AG09319 (cell line): Measurements from ENCODE around the gene CGB2.

Source experiments
- DNase-seq: peaks from one replicate; pipeline ENCODE4 v3.0.0-alpha.2; 2010; ENCODE audit warnings: low read depth; ENCODE audit errors: extremely low read depth
- TF ChIP-seq, protein P1 (sequence below): IDR thresholded peaks from 2 replicates; pipeline ENCODE4 v1.5.1; 2011; ENCODE audit warnings: low read depth, mild to moderate bottlenecking, inconsistent platforms, low read length, moderate library complexity

CGB2 gene

DNA sequence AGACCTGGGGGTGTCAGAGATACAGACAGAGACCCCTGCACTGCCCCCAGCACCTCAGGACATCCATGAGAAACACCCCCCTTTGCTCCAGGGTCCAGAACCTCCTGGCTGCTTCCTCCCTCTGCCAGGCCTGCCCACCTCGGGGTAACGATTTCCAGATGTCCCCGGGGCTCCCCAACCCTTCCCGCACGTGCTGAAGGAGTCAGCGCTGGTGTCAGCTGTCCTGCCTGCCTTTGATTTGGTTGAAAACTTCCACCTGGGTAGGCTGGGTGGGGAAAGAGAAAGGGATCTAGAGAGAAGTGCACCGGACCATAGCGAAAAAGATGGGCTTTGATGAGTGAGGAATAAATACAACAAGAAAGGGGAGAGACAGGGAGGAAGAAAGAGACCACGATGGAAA, 27.4 kb downstream of the CGB2 start:
- DNase-seq: no peak
- TF ChIP-seq, protein P1, sequence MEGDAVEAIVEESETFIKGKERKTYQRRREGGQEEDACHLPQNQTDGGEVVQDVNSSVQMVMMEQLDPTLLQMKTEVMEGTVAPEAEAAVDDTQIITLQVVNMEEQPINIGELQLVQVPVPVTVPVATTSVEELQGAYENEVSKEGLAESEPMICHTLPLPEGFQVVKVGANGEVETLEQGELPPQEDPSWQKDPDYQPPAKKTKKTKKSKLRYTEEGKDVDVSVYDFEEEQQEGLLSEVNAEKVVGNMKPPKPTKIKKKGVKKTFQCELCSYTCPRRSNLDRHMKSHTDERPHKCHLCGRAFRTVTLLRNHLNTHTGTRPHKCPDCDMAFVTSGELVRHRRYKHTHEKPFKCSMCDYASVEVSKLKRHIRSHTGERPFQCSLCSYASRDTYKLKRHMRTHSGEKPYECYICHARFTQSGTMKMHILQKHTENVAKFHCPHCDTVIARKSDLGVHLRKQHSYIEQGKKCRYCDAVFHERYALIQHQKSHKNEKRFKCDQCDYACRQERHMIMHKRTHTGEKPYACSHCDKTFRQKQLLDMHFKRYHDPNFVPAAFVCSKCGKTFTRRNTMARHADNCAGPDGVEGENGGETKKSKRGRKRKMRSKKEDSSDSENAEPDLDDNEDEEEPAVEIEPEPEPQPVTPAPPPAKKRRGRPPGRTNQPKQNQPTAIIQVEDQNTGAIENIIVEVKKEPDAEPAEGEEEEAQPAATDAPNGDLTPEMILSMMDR: no peak

DNA sequence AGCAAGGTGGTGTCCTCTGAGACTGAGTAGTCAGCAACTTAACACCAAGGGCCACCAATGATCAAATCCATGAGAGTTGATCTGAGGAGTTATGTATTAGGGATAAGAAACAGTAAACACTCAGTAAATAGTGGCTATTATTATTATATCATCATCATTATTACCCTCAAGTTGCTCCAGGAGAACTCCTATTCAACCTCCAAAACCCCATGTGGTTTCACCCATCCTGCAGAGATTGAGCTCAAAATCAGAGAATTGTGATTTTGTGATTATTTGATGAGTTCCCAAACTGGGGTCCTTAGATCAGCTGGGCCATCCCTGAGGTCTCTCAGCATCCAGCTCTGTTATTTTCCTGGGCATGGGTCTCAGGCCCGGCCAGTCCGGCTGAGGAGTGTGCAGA, 29.3 kb downstream of the CGB2 start:
- TF ChIP-seq, protein P1: no peak

DNA sequence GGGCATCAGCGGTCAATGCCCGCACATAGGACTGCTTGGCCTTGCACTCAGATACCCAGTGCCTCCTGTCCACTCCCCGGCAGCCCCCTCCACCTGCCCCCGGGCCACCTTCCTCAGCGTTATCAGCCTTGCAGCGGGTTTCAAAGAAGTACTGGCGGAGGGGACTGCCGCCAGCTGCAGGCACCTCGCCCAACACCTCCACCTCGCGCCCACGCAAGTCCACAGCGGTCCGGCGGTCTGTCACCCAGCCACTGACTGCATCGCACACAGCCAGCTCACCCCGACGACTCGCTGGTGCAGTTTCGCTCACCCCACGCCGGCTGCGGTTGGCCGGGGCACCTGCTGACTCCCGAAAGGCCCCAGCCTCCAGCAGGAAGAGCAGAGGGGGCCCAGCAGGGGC, 29.8 kb downstream of the CGB2 start:
- TF ChIP-seq, protein P1: no peak
- DNase-seq: no peak

More for the DNA sequence above, 29.3 kb downstream of the CGB2 start:
- DNase-seq: no peak

DNA sequence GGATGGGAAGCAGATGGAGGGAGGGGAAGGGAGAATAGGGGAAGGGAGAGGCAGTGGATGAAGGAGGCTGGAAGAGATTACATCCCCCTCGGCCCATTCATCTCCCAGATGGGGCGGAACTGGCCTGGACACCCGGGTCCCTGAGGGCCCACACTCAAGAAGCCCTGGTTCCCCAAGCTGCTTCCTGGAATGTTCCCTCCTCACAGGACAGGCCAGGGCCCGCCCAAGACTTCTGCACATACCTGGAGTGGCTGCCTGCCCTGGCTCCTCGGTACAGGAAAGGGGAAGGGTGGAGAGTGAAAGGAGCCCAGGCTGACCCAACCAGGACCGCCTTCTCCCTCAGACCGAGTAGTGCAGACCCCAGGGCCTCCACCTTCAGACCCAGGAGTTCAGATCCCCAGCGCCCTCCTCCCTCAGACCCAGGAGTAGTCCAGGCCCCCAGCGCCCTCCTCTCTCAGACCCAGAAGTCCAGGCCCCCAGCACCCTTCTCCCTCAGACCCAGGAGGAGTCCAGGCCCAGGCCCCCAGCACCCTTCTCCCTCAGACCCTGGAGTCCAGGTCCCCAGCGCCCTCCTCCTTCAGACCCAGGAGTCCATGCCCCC, 32.4 kb downstream of the CGB2 start:
- TF ChIP-seq, protein P1: no peak
- no peak for DNase-seq

DNA sequence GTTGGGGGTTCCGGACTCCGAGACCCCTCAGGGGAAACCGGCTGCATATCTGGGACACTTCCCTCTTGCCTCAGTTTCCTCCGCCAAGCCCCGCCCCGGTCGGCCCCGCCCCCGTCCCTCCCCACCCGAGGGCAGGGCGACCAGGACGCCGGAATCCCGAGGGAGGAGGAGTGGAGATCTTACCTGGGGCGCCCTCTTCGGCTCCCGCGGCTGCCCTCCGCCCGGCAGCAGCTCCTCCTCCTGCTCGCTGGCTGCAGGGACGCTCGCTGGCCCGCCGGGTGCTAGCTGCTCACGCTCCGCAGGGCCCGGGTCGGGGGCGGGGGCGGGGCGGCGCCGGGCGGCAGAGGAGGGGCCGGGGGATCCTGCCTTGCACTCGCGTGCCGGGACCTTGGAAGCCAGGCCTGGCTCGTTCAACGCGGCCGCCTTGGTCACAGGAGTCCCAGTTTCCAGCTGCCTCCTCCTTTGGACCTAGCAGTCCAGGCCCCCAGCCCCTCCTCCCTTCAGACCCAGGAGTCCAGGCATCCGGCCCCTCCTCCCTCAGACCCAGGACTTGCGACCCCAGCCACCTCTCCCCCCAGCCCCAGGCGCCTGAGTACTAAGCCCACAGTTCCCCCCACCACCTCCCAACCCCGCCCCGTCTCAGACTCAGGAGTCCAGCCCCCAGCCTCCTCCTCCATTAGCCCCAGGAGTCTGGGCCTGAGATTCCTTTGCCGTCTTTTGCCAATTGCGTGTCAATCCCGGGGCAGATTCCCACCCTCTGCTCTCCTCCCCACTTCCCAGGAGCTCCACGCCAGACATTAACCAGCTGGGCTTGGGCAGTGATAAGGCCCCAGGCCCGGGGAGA, 33.3 kb downstream of the CGB2 start, which contains the start of gene NTF4:
Gene NTF4 (minus strand): TSS at position 51 of the 844 bp plus-strand sequence. CDS start 2,821 bp downstream, outside the sequence.
- TF ChIP-seq, protein P1: no peak
- DNase-seq: no peak

DNA sequence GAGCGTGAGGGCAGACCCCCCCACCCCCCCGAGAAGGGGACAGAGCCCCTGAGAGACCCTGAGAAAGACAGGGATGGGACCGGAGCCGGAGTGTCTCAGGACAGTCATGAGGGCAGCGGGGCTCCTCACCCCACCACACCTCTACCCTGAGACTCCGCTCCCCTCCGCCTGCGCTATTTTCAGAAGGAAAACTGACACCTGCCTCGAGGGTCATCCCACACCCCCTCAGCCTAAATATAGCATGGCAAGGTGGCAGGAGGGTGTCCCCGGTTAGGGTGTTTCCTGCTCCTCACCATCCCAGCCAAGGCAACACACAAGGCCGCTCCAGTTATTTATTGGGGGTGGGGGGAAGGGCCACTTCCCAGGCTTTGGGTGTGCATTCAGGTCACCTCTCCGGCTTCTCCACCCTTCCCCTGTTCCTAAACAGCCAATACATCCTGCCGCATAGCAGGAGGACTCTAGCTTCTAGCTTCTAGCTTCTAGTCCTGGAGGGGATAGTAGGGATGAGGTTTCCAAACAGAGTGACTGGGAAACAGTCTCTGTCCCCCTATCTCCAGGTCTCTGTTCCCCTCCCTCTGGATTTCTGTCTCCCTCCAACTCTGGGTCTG, 34.3 kb downstream of the CGB2 start:
- TF ChIP-seq, protein P1: no peak
- DNase-seq: no peak

DNA sequence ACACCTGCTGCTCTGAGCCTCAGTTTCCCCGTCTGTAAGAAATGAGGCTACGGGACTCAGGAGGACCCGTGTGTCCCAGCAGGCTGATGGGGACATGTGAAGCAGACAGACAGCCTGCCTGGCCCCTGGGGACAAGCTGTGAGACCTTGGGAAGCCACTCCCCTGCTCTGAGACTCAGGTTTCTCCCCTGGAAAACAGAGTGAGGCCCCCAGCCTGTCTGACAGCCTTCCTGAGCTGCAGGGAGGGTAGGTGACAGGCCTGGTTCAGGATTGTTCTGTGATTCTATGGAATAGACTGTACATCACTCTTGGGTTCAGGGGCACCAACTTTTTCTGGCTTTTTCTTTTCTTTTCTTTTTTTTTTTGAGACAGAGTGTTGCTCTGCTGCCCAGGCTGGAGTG, 35.9 kb downstream of the CGB2 start:
- TF ChIP-seq, protein P1: no peak
- DNase-seq: no peak
